SK-N-MC (cell line): Measurements from ENCODE around the gene FALEC.

ENCODE experiments used
- DNase-seq: peaks from one replicate; pipeline ENCODE4 v3.0.0-alpha.2; 2011; ENCODE audit warnings: low read depth, low spot score
- H3K27ac ChIP-seq: fragments of 200-600 bp; sonication (generic); 2 replicates; pipeline ENCODE4 v1.5.1; 2016; ENCODE audit warnings: mixed run types
- H3K36me3 ChIP-seq: fragments of 200-600 bp; sonication (generic); 2 replicates; pipeline ENCODE4 v1.6.1; 2017; ENCODE audit warnings: antibody characterized with exemption, low read length, mixed read lengths; ENCODE audit not compliant: insufficient read depth
- H3K4me3 ChIP-seq: fragments of 200-600 bp; sonication (generic); 2 replicates; pipeline ENCODE4 v1.5.1; 2016
- H3K9ac ChIP-seq: fragments of 200-600 bp; sonication (generic); 2 replicates; pipeline ENCODE4 v1.8.0; 2017; ENCODE audit warnings: mixed run types, mixed read lengths; ENCODE audit not compliant: insufficient read length
- H3K9me3 ChIP-seq: fragments of 200-600 bp; sonication (generic); 2 replicates; pipeline ENCODE4 v1.6.1; 2017; ENCODE audit warnings: low read depth, mild to moderate bottlenecking, antibody characterized with exemption, low read length, moderate library complexity, mixed read lengths
- EZH2 ChIP-seq: fragments of 200-600 bp; sonication (generic); IDR thresholded peaks from one replicate; pipeline ENCODE4 v1.6.1; 2017; ENCODE audit warnings: antibody characterized with exemption
- FOXP2 ChIP-seq: optimal IDR thresholded peaks from 2 replicates; pipeline ENCODE3; 2011; ENCODE audit warnings: mild to moderate bottlenecking, moderate library complexity; ENCODE audit not compliant: insufficient read depth; ENCODE audit errors: extremely low read length, control extremely low read depth
- POLR2AphosphoS5 ChIP-seq: IDR thresholded peaks from 2 replicates; pipeline ENCODE4 v1.6.1; 2012; ENCODE audit warnings: mild to moderate bottlenecking, low read depth, low read length, borderline replicate concordance

FALEC gene

DNA sequence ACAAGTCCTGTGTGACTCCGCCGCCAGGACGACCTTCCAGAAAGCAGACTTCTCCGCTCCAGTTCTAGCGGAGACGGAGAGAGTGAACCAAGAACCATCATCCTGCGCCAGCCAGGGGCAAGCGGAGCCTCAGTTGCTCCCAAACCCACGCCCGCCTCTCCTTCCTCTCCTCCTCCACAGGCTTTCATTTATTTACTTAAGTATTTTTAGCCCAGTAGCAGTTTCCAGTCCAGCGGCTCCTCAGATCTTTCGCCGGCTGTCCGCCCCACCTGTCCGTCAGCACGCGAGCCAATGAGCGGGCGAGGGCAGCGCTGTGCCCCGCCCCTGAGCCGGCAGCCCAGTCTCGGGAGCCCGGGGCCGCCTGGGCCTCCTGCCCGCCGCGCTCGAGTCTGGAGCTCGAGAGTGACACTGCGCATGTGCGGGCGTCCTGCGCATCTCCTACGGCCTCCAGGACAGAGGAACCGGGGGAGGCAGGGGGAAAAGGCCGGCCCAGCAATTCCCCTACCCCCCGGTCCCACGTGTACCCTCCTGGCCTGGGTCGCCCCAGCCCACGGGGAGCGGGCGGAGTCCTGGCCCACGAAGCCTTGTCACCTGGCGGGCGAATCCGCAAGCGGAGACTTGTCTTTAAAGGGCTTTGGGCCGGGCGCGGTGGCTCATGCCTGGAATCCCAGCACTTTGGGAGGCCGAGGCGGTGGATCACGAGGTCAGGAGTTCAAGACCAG lies at the start of gene FALEC:
FALEC (plus strand) TSS at position 425 of the 722 bp plus-strand sequence.
- TF ChIP-seq EZH2 (no peak), FOXP2 (no peak), POLR2AphosphoS5 (peak; percentile 71; the same call in 1 of the 2 replicates)
- Histone ChIP-seq H3K9ac (peak within 1 kb of the TSS; percentile 55), H3K9me3 (no peaks in the 10 kb centered on the region), H3K4me3 (peak within 1 kb of the TSS; percentile 79), H3K36me3 (no peaks in the 10 kb centered on the region), H3K27ac (no peak within 1 kb of the TSS)
- no peak for DNase-seq

DNA sequence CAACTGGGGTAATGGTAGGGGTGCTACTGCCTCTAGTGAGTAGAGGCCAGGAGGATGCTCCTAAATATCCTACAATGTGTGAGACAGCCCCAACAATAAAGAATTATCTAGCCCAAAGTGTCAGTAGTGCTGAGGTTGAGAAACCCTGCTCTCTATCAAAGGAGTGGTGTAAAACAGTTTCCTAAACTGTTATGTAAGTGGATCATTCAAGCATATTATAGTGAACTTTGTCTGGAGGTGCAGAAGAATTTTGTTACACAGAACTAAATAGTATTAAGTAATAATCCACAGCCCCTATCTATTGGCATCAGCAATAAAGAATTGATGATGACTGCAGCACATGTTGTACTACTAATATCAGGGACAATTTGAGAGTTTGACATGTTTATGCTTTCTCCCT lies 48.6 kb upstream of the FALEC start:
- TF ChIP-seq POLR2AphosphoS5, result no peak
- TF ChIP-seq FOXP2, result no peak
- H3K9me3 ChIP-seq, result no peaks in the 10 kb centered on the region
- DNase-seq, result no peak
- H3K9ac ChIP-seq, result no peak overlapping the region
- H3K4me3 ChIP-seq, result no peak overlapping the region
- peaks cover 42% of the 10 kb centered on the region for H3K36me3 ChIP-seq
- H3K27ac ChIP-seq, result no peak overlapping the region

DNA sequence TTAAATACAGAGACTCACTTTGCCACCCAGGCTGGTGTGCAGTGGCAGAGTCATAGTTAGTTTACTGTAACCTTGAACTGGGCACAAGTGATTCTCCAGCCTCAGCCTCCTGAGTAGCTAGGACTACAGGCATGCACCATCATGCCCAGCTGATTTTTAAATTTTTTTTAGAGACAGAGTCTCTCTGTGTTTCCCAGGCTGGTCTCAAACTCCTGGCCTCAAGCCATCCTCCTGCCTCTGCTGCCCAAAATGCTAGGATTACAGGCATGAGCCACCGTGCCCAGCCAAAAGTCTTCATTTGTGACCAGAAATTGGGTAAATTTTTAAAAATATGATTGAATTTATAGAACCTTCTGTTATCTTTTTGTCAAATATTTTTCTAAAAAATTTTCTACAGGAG lies 46.3 kb upstream of the FALEC start:
- peaks cover 51% of the 10 kb centered on the region for H3K36me3 ChIP-seq
- H3K9me3 ChIP-seq, result no peaks in the 10 kb centered on the region
- no peak for DNase-seq
- 0 out of 2 replicates have a peak overlapping the region, but pooled peaks have one; percentile 5 for H3K27ac ChIP-seq
- no peak overlapping the region for H3K4me3 ChIP-seq
- H3K9ac ChIP-seq, result no peak overlapping the region
- no peak for TF ChIP-seq POLR2AphosphoS5
- TF ChIP-seq EZH2, result no peak

DNA sequence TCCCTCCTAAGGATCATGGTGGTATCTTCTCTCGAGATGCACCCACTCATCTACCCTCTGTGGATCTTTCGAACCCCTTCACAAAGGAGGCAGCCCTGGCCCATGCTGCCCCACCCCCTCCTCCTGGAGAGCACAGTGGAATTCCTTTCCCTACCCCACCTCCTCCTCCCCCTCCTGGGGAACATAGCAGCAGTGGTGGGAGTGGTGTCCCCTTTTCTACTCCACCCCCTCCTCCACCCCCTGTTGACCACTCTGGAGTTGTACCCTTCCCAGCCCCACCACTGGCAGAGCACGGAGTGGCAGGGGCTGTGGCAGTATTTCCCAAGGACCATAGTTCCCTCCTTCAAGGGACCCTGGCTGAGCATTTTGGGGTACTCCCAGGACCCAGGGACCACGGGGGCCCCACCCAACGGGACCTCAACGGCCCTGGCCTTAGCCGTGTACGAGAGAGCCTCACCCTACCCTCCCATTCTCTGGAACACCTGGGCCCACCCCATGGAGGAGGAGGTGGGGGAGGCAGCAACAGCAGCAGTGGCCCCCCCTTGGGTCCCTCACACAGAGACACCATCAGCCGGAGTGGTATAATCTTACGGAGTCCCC lies 42.9 kb upstream of the FALEC start:
- Histone ChIP-seq H3K36me3 (peaks cover 37% of the 10 kb centered on the region), H3K4me3 (no peak overlapping the region), H3K27ac (no peak overlapping the region), H3K9ac (no peak overlapping the region), H3K9me3 (no peaks in the 10 kb centered on the region)
- DNase-seq, result no peak
- TF ChIP-seq FOXP2, result no peak
- TF ChIP-seq POLR2AphosphoS5, result no peak
- TF ChIP-seq EZH2, result no peak

DNA sequence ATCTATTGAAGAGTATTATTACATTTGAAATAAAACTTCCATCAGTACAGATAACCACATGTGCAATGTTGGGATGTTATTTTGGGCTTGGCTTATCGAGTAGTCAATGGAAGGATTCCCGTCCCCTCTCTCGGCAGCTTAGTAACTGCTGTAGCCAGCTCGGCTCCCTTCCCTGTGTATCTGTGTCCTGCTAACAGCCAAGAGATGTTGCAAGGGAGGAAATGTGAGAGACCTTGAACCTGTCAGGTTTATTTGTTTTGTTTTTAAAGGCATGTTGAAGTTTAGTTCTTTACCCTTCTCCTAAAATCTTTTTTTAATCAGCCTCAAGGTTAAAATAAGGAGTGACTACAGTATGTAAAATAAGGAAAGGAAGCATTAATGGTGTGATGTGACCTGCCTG lies 41.9 kb upstream of the FALEC start:
- H3K9ac ChIP-seq, result no peak overlapping the region
- peak overlapping the region; percentile 32; the same call in 1 of the 2 replicates for H3K27ac ChIP-seq
- no peak overlapping the region for H3K4me3 ChIP-seq
- no peak for DNase-seq
- no peaks in the 10 kb centered on the region for H3K9me3 ChIP-seq
- peaks cover 37% of the 10 kb centered on the region for H3K36me3 ChIP-seq
- TF ChIP-seq FOXP2, result no peak
- TF ChIP-seq POLR2AphosphoS5, result no peak
- no peak for TF ChIP-seq EZH2

DNA sequence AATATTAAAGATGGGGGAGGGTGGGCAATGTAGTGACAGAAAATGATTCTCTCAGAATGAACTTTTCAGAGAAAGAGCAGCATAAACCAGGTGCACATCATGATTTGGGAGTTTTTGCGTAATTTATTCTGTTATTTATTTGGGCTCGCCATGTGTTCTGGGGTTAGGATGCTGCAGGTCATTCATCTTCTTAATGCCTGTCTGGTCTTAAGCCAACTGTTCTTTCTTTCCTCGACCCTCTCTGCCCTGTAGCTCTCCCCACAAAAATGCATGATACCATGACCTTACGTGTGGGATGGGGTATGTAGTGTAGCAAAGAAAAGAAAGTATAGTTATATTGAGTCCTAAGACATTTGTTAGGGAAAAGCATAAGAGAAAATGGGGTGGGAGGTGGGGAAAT lies 40.7 kb upstream of the FALEC start:
- no peak overlapping the region for H3K4me3 ChIP-seq
- no peak overlapping the region for H3K27ac ChIP-seq
- no peak for TF ChIP-seq POLR2AphosphoS5
- no peak for TF ChIP-seq FOXP2
- no peak for TF ChIP-seq EZH2
- H3K9ac ChIP-seq, result no peak overlapping the region
- no peak for DNase-seq
- H3K36me3 ChIP-seq, result peaks cover 32% of the 10 kb centered on the region
- H3K9me3 ChIP-seq, result no peaks in the 10 kb centered on the region

DNA sequence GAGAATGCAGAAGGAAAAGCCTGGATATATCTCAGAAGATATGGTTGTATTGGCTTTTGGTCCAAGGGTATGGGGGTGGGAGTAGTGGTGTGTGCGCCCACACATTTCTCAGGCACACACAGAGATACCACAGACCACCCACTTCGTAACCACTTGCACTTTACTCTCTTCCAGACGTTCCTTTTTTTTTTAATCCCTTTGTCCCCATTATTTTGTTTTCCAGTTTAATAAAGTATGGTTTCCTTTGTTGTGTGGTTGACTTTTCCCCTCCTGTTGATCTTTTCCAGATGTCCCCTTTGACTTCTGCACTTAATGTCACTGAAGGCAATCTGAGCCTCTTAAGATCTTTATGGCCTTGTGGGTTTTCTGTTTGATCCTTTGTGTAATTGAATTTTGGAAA lies 38.8 kb upstream of the FALEC start:
- H3K9me3 ChIP-seq, result no peaks in the 10 kb centered on the region
- 0 out of 2 replicates have a peak overlapping the region, but pooled peaks have one; percentile 1 for H3K27ac ChIP-seq
- H3K36me3 ChIP-seq, result peaks cover 13% of the 10 kb centered on the region
- H3K9ac ChIP-seq, result no peak overlapping the region
- DNase-seq, result no peak
- H3K4me3 ChIP-seq, result no peak overlapping the region
- TF ChIP-seq POLR2AphosphoS5 (0 out of 2 replicates have a peak, but pooled peaks have one; percentile 10), FOXP2 (no peak)

DNA sequence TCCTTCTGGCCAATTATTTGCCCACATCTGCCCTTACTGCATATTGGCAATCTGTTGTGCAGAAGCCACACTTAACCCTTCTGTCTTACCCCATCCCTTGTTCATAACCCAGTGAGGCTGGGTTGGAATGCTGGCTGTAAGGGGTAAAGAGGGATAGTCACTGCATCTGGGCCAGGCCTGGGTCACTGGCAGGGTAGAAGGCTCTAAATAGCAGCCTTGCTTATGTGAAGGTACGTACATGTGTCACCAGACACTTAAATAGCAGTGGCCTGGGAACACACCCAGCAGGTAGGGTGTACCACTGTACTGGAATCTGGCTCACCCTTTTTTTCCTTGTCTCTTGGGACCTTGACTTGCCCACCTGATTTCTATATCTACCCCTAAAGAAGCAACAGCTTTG lies 38.2 kb upstream of the FALEC start:
- H3K27ac ChIP-seq, result no peak overlapping the region

More for the DNA sequence above, 38.2 kb upstream of the FALEC start:
- peaks cover 8% of the 10 kb centered on the region for H3K36me3 ChIP-seq
- H3K4me3 ChIP-seq, result no peak overlapping the region
- no peak for DNase-seq
- H3K9ac ChIP-seq, result no peak overlapping the region
- TF ChIP-seq FOXP2, result no peak
- TF ChIP-seq POLR2AphosphoS5, result no peak
- no peak for TF ChIP-seq EZH2
- no peaks in the 10 kb centered on the region for H3K9me3 ChIP-seq
